ENCODE measurements around the gene MISP3. TPM values are rescaled to one million over a fixed set of nuclear protein-coding genes. Genes with fewer than 3 reads are reported as not detected.
A peak's percentile ranks its signal among the peaks of the same experiment; 100 is the strongest.

Gene MISP3
- total RNA-seq, 2 experiments from 2014 or later = 2.4 to 2.5 TPM

GRCh38 chr19:14054099-14054498, 18.5 kb upstream of the MISP3 start:
- Mint-ChIP-seq H3K4me1 (ENCODE audit: low read depth) (peaks cover 15% of the 10 kb centered on the region), H3K27ac (no peak overlapping the region), H3K36me3 (peaks cover 29% of the 10 kb centered on the region), H3K27me3 (peaks cover 8% of the 10 kb centered on the region), H3K4me3 (no peak overlapping the region), H3K9me3 (peaks cover 7% of the 10 kb centered on the region)
- POLR2A ChIA-PET = no interaction called here
- DNase-seq = no peak
- CTCF ChIA-PET = interaction anchor here (0.9 to 1.5 kb wide), 2 partner anchors 18 to 214 kb away, joined by 3 to 6 read pairs; partner anchors contain the start of gene MISP3
- intact Hi-C loops (cut with micrococcal nuclease) = no loop called here

GRCh38 chr19:14054721-14055120, 17.9 kb upstream of the MISP3 start:
- intact Hi-C loops (cut with micrococcal nuclease) = loop anchor here (5.0 kb wide), 1 partner anchor 152 kb away; no protein-coding TSS in a partner anchor

GRCh38 chr19:14055396-14055795, 17.2 kb upstream of the MISP3 start:
- Mint-ChIP-seq H3K9me3 (peaks cover 7% of the 10 kb centered on the region), H3K27ac (no peak overlapping the region), H3K4me3 (no peak overlapping the region), H3K36me3 (peaks cover 23% of the 10 kb centered on the region), H3K27me3 (peaks cover 12% of the 10 kb centered on the region), H3K4me1 (ENCODE audit: low read depth) (peaks cover 15% of the 10 kb centered on the region)
- DNase-seq = no peak
- intact Hi-C loops (cut with micrococcal nuclease) = loop anchor here (5.0 kb wide), 1 partner anchor 153 kb away; no protein-coding TSS in a partner anchor
- ChIA-PET CTCF (no interaction called here), POLR2A (no interaction called here)

More at GRCh38 chr19:14054721-14055120, 17.9 kb upstream of the MISP3 start:
- Mint-ChIP-seq H3K27me3 (peaks cover 11% of the 10 kb centered on the region), H3K4me1 (ENCODE audit: low read depth) (peaks cover 15% of the 10 kb centered on the region), H3K27ac (no peak overlapping the region), H3K9me3 (peaks cover 7% of the 10 kb centered on the region), H3K4me3 (no peak overlapping the region), H3K36me3 (peaks cover 28% of the 10 kb centered on the region)
- ChIA-PET POLR2A (no interaction called here), CTCF (interaction anchor here (0.9 to 1.5 kb wide), 2 partner anchors 17 to 215 kb away, joined by 3 to 6 read pairs; partner anchors contain the start of gene MISP3)
- DNase-seq = no peak

GRCh38 chr19:14056069-14056666, 16.4 kb upstream of the MISP3 start:
- intact Hi-C loops (cut with micrococcal nuclease) = loop anchor here (5.0 kb wide), 1 partner anchor 154 kb away; no protein-coding TSS in a partner anchor

GRCh38 chr19:14056741-14057356, 15.7 kb upstream of the MISP3 start:
- intact Hi-C loops (cut with micrococcal nuclease) = loop anchor here (5.0 kb wide), 1 partner anchor 155 kb away; no protein-coding TSS in a partner anchor
- peaks cover 13% of the 10 kb centered on the region for H3K27me3 Mint-ChIP-seq
- CTCF ChIA-PET = interaction anchor here (0.7 to 5.6 kb wide), 8 partner anchors 10 to 1295 kb away, joined by 3 to 99 read pairs (median 5); partner anchors contain the start of genes ASF1B, MISP3 and NANOS3
- peaks cover 15% of the 10 kb centered on the region for H3K4me1 Mint-ChIP-seq (ENCODE audit: low read depth)
- DNase-seq = no peak
- peak overlapping the region; percentile 23 for H3K4me3 Mint-ChIP-seq
- peaks cover 12% of the 10 kb centered on the region for H3K36me3 Mint-ChIP-seq
- no peak overlapping the region for H3K27ac Mint-ChIP-seq
- H3K9me3 Mint-ChIP-seq = peaks cover 7% of the 10 kb centered on the region
- POLR2A ChIA-PET = no interaction called here

More at GRCh38 chr19:14056069-14056666, 16.4 kb upstream of the MISP3 start:
- no peak overlapping the region for H3K4me3 Mint-ChIP-seq
- peaks cover 16% of the 10 kb centered on the region for H3K36me3 Mint-ChIP-seq
- peaks cover 15% of the 10 kb centered on the region for H3K4me1 Mint-ChIP-seq (ENCODE audit: low read depth)
- H3K27me3 Mint-ChIP-seq = peaks cover 12% of the 10 kb centered on the region
- no peak for DNase-seq
- POLR2A ChIA-PET = no interaction called here
- peaks cover 7% of the 10 kb centered on the region for H3K9me3 Mint-ChIP-seq
- H3K27ac Mint-ChIP-seq = no peak overlapping the region
- CTCF ChIA-PET = interaction anchor here (0.7 to 5.6 kb wide), 3 partner anchors 9 to 292 kb away, joined by 3 to 99 read pairs (median 4); no protein-coding TSS in a partner anchor

GRCh38 chr19:14058182-14059092, 14.1 kb upstream of the MISP3 start:
- no peaks in the 10 kb centered on the region for H3K9me3 Mint-ChIP-seq
- H3K27me3 Mint-ChIP-seq = peaks cover 15% of the 10 kb centered on the region
- H3K27ac Mint-ChIP-seq = no peak overlapping the region
- H3K4me3 Mint-ChIP-seq = peak overlapping the region; percentile 62
- DNase-seq = no peak
- CTCF ChIA-PET = interaction anchor here (0.6 to 5.6 kb wide), 31 partner anchors 12 to 1296 kb away, joined by 3 to 99 read pairs (median 5); partner anchors contain the start of genes ASF1B, IL27RA, MISP3 and NANOS3
- POLR2A ChIA-PET = no interaction called here
- peaks cover 15% of the 10 kb centered on the region for H3K4me1 Mint-ChIP-seq (ENCODE audit: low read depth)
- intact Hi-C loops (cut with micrococcal nuclease) = loop anchor here (5.0 kb wide), 1 partner anchor 156 kb away; no protein-coding TSS in a partner anchor
- H3K36me3 Mint-ChIP-seq = no peaks in the 10 kb centered on the region

- no peak overlapping the region for H3K27ac Mint-ChIP-seq
- H3K4me3 Mint-ChIP-seq = no peak overlapping the region
- no peaks in the 10 kb centered on the region for H3K36me3 Mint-ChIP-seq
- ChIA-PET CTCF (interaction anchor here (0.6 to 5.6 kb wide), 34 partner anchors 12 to 723 kb away, joined by 3 to 99 read pairs (median 4); partner anchors contain the start of genes ASF1B, IL27RA, MISP3 and NANOS3), POLR2A (no interaction called here)
- intact Hi-C loops (cut with micrococcal nuclease) = loop anchor here (5.0 kb wide), 1 partner anchor 157 kb away; no protein-coding TSS in a partner anchor
- peaks cover 15% of the 10 kb centered on the region for H3K4me1 Mint-ChIP-seq (ENCODE audit: low read depth)
- H3K27me3 Mint-ChIP-seq = peaks cover 15% of the 10 kb centered on the region
- no peaks in the 10 kb centered on the region for H3K9me3 Mint-ChIP-seq
- peak; percentile 62 for DNase-seq
Observed at GRCh38 chr19:14059093-14059480, 13.5 kb upstream of the MISP3 start.

GRCh38 chr19:14059652-14060155, 12.9 kb upstream of the MISP3 start:
- Mint-ChIP-seq H3K27ac (no peak overlapping the region), H3K27me3 (peaks cover 15% of the 10 kb centered on the region), H3K36me3 (no peaks in the 10 kb centered on the region), H3K4me1 (ENCODE audit: low read depth) (peaks cover 15% of the 10 kb centered on the region), H3K9me3 (no peaks in the 10 kb centered on the region), H3K4me3 (no peak overlapping the region)
- intact Hi-C loops (cut with micrococcal nuclease) = loop anchor here (5.0 kb wide), 1 partner anchor 157 kb away; no protein-coding TSS in a partner anchor
- CTCF ChIA-PET = interaction anchor here (0.7 to 5.6 kb wide), 25 partner anchors 12 to 183 kb away, joined by 3 to 99 read pairs (median 6); partner anchors contain the start of genes ASF1B, IL27RA, MISP3 and NANOS3
- no peak for DNase-seq
- POLR2A ChIA-PET = no interaction called here

GRCh38 chr19:14061081-14061749, 11.4 kb upstream of the MISP3 start:
- Mint-ChIP-seq H3K9me3 (no peaks in the 10 kb centered on the region), H3K4me3 (no peak overlapping the region), H3K27me3 (peaks cover 15% of the 10 kb centered on the region), H3K4me1 (ENCODE audit: low read depth) (peaks cover 15% of the 10 kb centered on the region), H3K36me3 (no peaks in the 10 kb centered on the region), H3K27ac (no peak overlapping the region)
- CTCF ChIA-PET = interaction anchor here (1.2 to 5.6 kb wide), 6 partner anchors 10 to 181 kb away, joined by 3 to 99 read pairs (median 8); partner anchors contain the start of genes IL27RA and MISP3
- POLR2A ChIA-PET = interaction anchor here (1.0 kb wide), 1 partner anchor 55 kb away, joined by 3 read pairs; the partner anchor contains the start of gene RFX1
- intact Hi-C loops (cut with micrococcal nuclease) = no loop called here
- DNase-seq = no peak

GRCh38 chr19:14061751-14062557, 10.6 kb upstream of the MISP3 start, which contains the start of gene PALM3:
Gene PALM3 (minus strand): TSS chr19:14062076. CDS start chr19:14061980, 96 bp downstream.
- Mint-ChIP-seq H3K27me3 (peaks cover 15% of the 10 kb centered on the region), H3K4me1 (ENCODE audit: low read depth) (peaks cover 15% of the 10 kb centered on the region), H3K9me3 (no peaks in the 10 kb centered on the region), H3K4me3 (no peak within 1 kb of the TSS), H3K27ac (no peak within 1 kb of the TSS), H3K36me3 (no peaks in the 10 kb centered on the region)
- no peak for DNase-seq
- POLR2A ChIA-PET = no interaction called here
- intact Hi-C loops (cut with micrococcal nuclease) = no loop called here
- CTCF ChIA-PET = interaction anchor here (3.9 kb wide), 1 partner anchor 9 kb away, joined by 83 read pairs; the partner anchor contains the start of gene MISP3

Measured in activated CD4-positive, alpha-beta memory T cell treated with anti-CD3 and anti-CD28 coated beads for 36 hours (primary cell).